Breast epithelium (tissue), 4 donors: Measurements from ENCODE around the gene COX14. TPM values are rescaled to one million over a fixed set of nuclear protein-coding genes. Genes with fewer than 3 reads are reported as not detected.

Source experiments
- DNase-seq, 2 donors: peaks; one replicate each; pipeline ENCODE4 v3.0.0-alpha.2; 2019; ENCODE audit warnings: low spot score in 2 of 2
- H3K27ac ChIP-seq, 2 donors: fragments of 200-600 bp; sonication (generic) in 1 of 2; one replicate each; pipeline ENCODE4 v1.5.1; 2016 to 2019; ENCODE audit warnings: mild to moderate bottlenecking in 1 of 2
- H3K27me3 ChIP-seq, 2 donors: fragments of 200-600 bp; sonication (generic) in 1 of 2; one replicate each; pipeline versions ENCODE4 v1.5.1 to v1.6.0; 2017 to 2019; ENCODE audit warnings: control low read depth in 1 of 2, mild to moderate bottlenecking in 1 of 2
- H3K36me3 ChIP-seq: fragments of 200-600 bp; one replicate; pipeline ENCODE4 v1.5.1; 2019
- H3K4me1 ChIP-seq, 2 donors: fragments of 200-600 bp; sonication (generic); one replicate each; pipeline ENCODE4 v1.5.1; 2016 to 2019; ENCODE audit warnings: control low read depth in 1 of 2
- H3K4me3 ChIP-seq, 3 donors: fragments of 200-600 bp; sonication (generic); 1 replicate in 2 of 3; 2 replicates in 1 of 3; pipeline ENCODE4 v1.5.1; 2016 to 2019; ENCODE audit warnings: mild to moderate bottlenecking in 3 of 3, moderate library complexity in 2 of 3
- H3K9me3 ChIP-seq, 2 donors: fragments of 200-600 bp; sonication (generic) in 1 of 2; one replicate each; pipeline ENCODE4 v1.5.1; 2016 to 2019; ENCODE audit warnings: control low read depth in 1 of 2
- POLR2A ChIP-seq: fragments of 450-650 bp; IDR thresholded peaks from one replicate; pipeline ENCODE4 v1.6.1; 2016; ENCODE audit warnings: antibody characterized with exemption, mild to moderate bottlenecking, moderate library complexity
- POLR2AphosphoS5 ChIP-seq, 3 donors: sonication (generic); formaldehyde crosslinking; IDR thresholded peaks; one replicate each; pipeline ENCODE4 v1.6.1; 2017; ENCODE audit warnings: antibody characterized with exemption in 3 of 3
- intact Hi-C: fragments of 100-400 bp; cut with DNase I; formaldehyde crosslinking; loops from one replicate; pipeline ENCODE4 v1.15.1; 2023; ENCODE audit warnings: low total_unique reads
- total RNA-seq, 3 donors: library from RNA; depleted of rRNA; stranded (reverse); fragments of >200 nt; gene quantifications; one replicate each; pipeline ENCODE4 v1.1.0, GENCODE V29; 2016
- TF ChIP-seq, protein P1 (sequence below), 3 donors: fragments of 450-650 bp; IDR thresholded peaks; one replicate each; pipeline ENCODE4 v1.5.1; 2016 to 2017; ENCODE audit warnings: antibody characterized with exemption in 3 of 3, mild to moderate bottlenecking in 3 of 3, moderate library complexity in 3 of 3

Gene COX14
- total RNA-seq, 3 donors from 2014 or later = 66.7 to 139 (median 95.4) TPM

DNA sequence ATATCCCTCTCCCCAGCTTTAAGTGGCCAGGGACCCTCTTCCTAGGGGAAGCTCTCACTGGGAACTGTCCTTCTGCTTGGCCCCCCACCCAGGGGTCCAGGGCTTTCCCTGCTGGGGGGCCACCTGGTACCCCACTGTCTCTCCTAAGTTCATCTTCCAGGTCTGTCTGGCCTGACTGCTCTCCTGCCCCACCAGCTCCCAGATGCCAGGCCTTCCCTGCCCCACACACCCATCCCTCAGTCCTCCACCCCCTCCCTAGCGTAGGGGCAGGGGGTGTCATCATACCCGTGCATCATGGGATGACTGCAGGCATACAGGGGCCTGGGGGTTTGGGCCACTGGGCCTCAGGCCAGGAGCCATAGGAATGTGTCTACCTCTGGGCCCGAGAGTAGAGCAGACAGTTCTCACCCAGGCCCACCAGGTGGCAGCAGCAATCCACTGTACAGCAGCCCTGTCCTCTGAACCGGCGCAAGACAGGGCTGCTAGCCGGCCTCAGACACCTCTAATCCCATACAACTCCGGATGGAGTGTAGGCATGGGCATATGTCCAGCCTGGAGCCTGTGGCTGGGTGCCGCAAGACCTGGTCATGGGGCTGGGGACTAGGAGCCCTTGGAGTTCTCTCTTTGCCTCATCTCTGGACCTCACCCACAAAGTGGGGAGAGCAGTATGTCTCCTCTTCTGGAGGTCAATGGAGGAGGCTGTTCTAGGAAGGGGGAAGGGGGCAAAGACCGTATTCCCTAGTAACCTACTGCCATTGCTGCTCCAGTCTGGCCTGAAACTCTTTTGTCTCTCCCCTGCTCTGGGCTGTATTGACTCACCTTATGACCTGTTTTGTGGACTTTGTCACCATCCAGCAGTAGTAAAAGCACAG is 36.9 kb upstream of the COX14 start:
- intact Hi-C loops = no loop called here
- Histone ChIP-seq H3K4me3 (no peak overlapping the region), H3K4me1 (no peaks in the 10 kb centered on the region), H3K27me3 (no peaks in the 10 kb centered on the region), H3K9me3 (no peaks in the 10 kb centered on the region), H3K27ac (no peak overlapping the region), H3K36me3 (no peaks in the 10 kb centered on the region)
- TF ChIP-seq POLR2A (no peak), POLR2AphosphoS5 (IDR thresholded peaks at IDR 0.05) (peak in 1 of 3 donors; percentile 52)
- TF ChIP-seq, protein P1, sequence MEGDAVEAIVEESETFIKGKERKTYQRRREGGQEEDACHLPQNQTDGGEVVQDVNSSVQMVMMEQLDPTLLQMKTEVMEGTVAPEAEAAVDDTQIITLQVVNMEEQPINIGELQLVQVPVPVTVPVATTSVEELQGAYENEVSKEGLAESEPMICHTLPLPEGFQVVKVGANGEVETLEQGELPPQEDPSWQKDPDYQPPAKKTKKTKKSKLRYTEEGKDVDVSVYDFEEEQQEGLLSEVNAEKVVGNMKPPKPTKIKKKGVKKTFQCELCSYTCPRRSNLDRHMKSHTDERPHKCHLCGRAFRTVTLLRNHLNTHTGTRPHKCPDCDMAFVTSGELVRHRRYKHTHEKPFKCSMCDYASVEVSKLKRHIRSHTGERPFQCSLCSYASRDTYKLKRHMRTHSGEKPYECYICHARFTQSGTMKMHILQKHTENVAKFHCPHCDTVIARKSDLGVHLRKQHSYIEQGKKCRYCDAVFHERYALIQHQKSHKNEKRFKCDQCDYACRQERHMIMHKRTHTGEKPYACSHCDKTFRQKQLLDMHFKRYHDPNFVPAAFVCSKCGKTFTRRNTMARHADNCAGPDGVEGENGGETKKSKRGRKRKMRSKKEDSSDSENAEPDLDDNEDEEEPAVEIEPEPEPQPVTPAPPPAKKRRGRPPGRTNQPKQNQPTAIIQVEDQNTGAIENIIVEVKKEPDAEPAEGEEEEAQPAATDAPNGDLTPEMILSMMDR (IDR thresholded peaks at IDR 0.05) = peak; percentile 67 to 96 (median 95)
- peak; percentile 67 to 84 for DNase-seq

DNA sequence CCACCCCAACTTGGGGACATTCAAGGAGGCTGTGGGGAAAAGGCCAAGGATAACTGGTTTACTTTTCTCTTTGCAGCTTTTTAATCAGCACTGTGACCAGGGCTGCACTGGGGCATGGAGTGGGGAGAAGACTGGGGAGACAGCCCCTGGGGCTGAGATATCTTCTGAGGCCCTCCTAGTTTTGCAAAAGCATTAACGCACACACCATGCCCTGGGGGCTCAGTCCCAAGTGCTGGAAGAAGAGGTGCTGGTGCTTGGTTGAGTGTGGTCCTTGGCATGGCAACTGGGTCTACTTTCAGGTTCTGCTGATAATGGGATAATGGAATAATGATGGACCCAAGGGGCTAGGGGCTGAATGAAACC is 36.2 kb upstream of the COX14 start:
- TF ChIP-seq POLR2A (no peak), POLR2AphosphoS5 (IDR thresholded peaks at IDR 0.05) (no peak)
- TF ChIP-seq, protein P1 (IDR thresholded peaks at IDR 0.05) = no peak
- no peaks in the 10 kb centered on the region for H3K4me1 ChIP-seq
- H3K4me3 ChIP-seq = no peak overlapping the region
- no peak for DNase-seq
- intact Hi-C loops = no loop called here
- H3K36me3 ChIP-seq = no peaks in the 10 kb centered on the region
- no peaks in the 10 kb centered on the region for H3K9me3 ChIP-seq
- H3K27me3 ChIP-seq = no peaks in the 10 kb centered on the region
- no peak overlapping the region for H3K27ac ChIP-seq

- TF ChIP-seq POLR2A (no peak), POLR2AphosphoS5 (IDR thresholded peaks at IDR 0.05) (no peak)
- TF ChIP-seq, protein P1 (IDR thresholded peaks at IDR 0.05) = no peak
- intact Hi-C loops = no loop called here
- H3K4me3 ChIP-seq = no peak overlapping the region
Observed at GRCh38 chr12:50077099-50077498, 34.9 kb upstream of the COX14 start.

DNA sequence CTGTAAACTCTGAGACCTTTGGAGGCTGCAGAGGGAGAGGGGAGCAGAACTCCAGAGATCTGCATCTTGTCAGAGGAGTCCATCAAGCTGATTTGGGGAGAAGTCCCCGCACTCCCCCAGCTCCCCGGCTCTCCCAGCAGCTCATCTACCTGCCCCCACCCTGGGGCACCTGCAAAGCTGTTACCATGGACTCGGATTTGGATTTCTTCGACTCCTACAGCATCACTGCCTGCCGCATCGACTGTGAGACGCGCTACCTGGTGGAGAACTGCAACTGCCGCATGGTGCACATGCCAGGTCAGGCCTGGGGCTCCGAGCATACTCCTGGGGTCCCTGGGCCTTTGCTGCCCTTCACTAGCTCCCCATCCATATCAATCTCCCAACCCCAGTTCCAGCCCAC is 33.8 kb upstream of the COX14 start:
- Histone ChIP-seq H3K4me3 (no peak overlapping the region), H3K27me3 (no peaks in the 10 kb centered on the region), H3K9me3 (no peaks in the 10 kb centered on the region), H3K36me3 (no peaks in the 10 kb centered on the region), H3K27ac (no peak overlapping the region), H3K4me1 (no peaks in the 10 kb centered on the region)
- intact Hi-C loops = no loop called here
- TF ChIP-seq POLR2AphosphoS5 (IDR thresholded peaks at IDR 0.05) = no peak
- TF ChIP-seq, protein P1 (IDR thresholded peaks at IDR 0.05) = no peak
- no peak for TF ChIP-seq POLR2A
- DNase-seq = no peak

More at GRCh38 chr12:50077099-50077498, 34.9 kb upstream of the COX14 start:
- no peak overlapping the region for H3K27ac ChIP-seq
- no peaks in the 10 kb centered on the region for H3K4me1 ChIP-seq
- no peak for DNase-seq
- no peaks in the 10 kb centered on the region for H3K27me3 ChIP-seq
- no peaks in the 10 kb centered on the region for H3K36me3 ChIP-seq
- no peaks in the 10 kb centered on the region for H3K9me3 ChIP-seq

DNA sequence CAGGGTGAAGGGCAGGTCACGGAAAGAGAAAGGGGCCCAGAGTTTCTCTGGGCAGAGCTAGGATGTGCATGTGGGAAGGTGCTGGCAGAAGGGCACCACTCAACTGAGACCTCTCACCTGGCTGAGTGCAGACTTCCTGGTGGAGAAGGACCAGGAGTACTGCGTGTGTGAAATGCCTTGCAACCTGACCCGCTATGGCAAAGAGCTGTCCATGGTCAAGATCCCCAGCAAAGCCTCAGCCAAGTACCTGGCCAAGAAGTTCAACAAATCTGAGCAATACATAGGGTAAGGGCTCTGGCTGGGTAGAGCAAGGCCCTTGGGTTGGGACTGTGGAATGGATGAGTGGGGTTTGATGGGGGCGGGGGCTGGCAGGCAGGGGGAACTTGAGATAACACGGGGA is 32.3 kb upstream of the COX14 start:
- no peak overlapping the region for H3K27ac ChIP-seq
- H3K4me3 ChIP-seq = no peak overlapping the region
- no peaks in the 10 kb centered on the region for H3K27me3 ChIP-seq
- H3K4me1 ChIP-seq = no peaks in the 10 kb centered on the region
- no peak for DNase-seq
- no peaks in the 10 kb centered on the region for H3K36me3 ChIP-seq
- H3K9me3 ChIP-seq = no peaks in the 10 kb centered on the region
- TF ChIP-seq POLR2AphosphoS5 (IDR thresholded peaks at IDR 0.05) (no peak), POLR2A (no peak)
- TF ChIP-seq, protein P1 (IDR thresholded peaks at IDR 0.05) = no peak
- intact Hi-C loops = loop anchor here (10.0 kb wide), 1 partner anchor 95 kb away; no protein-coding TSS in a partner anchor
